ENCODE measurements around the gene CIT.

Gene CIT, protein sequence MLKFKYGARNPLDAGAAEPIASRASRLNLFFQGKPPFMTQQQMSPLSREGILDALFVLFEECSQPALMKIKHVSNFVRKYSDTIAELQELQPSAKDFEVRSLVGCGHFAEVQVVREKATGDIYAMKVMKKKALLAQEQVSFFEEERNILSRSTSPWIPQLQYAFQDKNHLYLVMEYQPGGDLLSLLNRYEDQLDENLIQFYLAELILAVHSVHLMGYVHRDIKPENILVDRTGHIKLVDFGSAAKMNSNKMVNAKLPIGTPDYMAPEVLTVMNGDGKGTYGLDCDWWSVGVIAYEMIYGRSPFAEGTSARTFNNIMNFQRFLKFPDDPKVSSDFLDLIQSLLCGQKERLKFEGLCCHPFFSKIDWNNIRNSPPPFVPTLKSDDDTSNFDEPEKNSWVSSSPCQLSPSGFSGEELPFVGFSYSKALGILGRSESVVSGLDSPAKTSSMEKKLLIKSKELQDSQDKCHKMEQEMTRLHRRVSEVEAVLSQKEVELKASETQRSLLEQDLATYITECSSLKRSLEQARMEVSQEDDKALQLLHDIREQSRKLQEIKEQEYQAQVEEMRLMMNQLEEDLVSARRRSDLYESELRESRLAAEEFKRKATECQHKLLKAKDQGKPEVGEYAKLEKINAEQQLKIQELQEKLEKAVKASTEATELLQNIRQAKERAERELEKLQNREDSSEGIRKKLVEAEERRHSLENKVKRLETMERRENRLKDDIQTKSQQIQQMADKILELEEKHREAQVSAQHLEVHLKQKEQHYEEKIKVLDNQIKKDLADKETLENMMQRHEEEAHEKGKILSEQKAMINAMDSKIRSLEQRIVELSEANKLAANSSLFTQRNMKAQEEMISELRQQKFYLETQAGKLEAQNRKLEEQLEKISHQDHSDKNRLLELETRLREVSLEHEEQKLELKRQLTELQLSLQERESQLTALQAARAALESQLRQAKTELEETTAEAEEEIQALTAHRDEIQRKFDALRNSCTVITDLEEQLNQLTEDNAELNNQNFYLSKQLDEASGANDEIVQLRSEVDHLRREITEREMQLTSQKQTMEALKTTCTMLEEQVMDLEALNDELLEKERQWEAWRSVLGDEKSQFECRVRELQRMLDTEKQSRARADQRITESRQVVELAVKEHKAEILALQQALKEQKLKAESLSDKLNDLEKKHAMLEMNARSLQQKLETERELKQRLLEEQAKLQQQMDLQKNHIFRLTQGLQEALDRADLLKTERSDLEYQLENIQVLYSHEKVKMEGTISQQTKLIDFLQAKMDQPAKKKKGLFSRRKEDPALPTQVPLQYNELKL (N-terminal part only)

DNA sequence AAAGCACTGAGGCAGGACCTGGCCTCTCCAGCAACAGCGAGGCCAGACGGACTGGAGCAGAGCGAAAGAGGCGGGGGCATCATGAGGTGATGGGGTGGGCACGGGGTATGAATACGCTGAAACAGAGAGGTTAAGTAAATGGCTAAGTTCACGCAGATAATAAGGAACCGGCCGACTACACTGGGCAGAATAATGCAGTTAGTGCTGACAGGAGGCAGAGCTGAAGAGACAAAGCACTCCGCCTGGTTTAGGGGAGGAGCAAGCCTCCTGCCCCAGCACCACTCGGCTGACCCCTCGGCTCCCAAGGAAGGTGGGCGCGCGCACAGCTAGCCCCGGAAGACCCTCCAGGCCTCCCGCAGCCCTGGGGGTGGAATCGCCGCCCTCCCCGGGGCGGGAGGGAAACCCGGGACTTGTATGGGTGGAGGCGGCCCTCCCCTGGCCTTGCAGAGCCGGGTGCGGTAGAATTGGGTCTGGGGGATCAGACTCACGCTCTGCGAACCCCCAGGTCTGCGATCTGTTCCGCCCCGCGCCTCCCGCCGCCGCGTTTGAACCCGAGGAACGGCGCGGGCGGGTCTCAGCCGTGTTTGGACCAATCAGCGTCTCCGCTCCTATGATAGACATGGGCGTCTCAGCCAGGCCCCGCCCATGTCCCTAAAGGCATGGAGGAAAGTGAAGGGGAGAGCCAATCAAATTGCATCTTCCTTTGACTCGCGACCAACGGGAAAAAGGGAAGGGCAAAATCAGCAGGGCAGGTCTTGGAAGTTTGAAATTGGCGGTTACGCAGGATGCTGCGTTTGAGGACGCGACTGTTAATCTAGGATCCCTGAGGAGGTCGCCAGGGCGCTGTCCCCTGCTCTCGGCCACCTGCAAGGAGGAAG is at the start of gene CIT:
Gene CIT (minus strand): TSS at position 560 of the 878 bp plus-strand sequence. CDS start 1,152 bp downstream, outside the sequence.
- TF ChIP-seq, protein P1, sequence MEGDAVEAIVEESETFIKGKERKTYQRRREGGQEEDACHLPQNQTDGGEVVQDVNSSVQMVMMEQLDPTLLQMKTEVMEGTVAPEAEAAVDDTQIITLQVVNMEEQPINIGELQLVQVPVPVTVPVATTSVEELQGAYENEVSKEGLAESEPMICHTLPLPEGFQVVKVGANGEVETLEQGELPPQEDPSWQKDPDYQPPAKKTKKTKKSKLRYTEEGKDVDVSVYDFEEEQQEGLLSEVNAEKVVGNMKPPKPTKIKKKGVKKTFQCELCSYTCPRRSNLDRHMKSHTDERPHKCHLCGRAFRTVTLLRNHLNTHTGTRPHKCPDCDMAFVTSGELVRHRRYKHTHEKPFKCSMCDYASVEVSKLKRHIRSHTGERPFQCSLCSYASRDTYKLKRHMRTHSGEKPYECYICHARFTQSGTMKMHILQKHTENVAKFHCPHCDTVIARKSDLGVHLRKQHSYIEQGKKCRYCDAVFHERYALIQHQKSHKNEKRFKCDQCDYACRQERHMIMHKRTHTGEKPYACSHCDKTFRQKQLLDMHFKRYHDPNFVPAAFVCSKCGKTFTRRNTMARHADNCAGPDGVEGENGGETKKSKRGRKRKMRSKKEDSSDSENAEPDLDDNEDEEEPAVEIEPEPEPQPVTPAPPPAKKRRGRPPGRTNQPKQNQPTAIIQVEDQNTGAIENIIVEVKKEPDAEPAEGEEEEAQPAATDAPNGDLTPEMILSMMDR (IDR thresholded peaks at IDR 0.05; ENCODE audit: low read depth, low read length), result no peak
- peak within 1 kb of the TSS; percentile 94 for H3K4me3 ChIP-seq (ENCODE audit: low read depth, low read length)

DNA sequence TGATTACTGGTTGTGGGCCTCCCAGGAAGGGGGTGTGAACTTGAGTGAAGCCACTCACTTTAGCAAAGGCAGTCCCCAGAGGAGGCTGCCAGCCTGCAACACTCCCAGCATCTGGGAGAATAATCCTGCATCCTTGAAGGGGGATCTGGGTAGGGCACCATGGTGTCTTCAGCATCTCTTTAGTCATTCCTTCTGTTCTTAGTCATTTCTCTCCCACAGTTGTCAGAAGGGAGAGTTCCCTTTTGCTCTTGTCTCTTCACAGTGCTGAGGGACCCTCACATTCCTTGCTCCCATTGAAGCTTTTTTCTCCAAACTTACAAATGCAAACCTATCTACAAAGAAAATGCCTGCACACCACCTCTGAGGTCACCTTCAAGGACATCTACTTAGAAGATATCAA is 48.1 kb upstream of the CIT start:
- no peak overlapping the region for H3K4me3 ChIP-seq (ENCODE audit: low read depth, low read length)
- TF ChIP-seq, protein P1 (IDR thresholded peaks at IDR 0.05; ENCODE audit: low read depth, low read length), result no peak

DNA sequence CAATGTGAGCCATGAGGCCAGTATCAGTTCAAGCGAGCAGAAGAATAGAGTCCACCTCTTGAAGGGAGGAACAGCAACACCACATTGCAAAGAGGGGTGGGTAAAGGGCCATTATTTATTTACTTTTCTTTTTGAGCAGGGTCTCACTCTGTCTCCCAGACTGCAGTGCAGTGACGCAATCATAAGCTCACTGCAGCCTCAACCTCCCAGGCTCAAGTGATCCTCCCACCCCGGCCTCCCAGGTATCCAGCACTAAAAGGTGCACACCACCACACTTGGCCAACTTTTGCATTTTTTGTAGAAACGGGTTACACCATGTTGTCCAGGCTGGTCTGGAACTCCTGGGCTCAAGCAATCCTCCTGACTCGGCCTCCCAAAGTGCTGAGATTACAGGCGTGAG is 42.9 kb upstream of the CIT start:
- TF ChIP-seq, protein P1 (IDR thresholded peaks at IDR 0.05; ENCODE audit: low read depth, low read length), result no peak
- H3K4me3 ChIP-seq (ENCODE audit: low read depth, low read length), result no peak overlapping the region

DNA sequence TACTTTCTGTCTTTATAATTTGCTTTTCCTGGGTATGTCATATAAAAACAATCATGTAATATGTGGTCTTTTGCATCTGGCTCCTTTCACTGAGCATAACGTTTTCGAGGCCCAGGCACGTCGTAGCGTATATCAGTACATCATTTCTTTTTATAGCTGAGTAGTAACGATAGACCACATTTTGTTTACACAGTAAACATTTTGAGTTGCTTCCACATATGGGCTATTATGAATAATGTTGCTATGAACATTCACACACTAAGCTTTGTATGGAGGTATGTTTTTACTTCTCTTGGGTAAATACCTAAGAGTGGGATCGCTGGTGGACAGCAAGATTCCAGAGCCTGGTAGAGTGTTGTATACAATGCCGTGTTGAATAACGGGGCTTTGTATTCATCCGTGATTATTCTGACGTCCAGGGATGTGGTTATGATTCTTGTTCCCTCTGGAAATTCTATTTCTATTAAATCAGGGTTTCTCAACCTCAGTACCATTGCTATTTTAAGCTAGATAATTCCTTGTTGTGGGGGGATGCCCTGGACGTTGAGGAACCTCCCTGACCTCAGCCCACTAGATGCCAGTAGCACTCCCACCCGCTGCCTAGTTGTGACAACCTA is 38.9 kb upstream of the CIT start:
- no peak overlapping the region for H3K4me3 ChIP-seq (ENCODE audit: low read depth, low read length)
- TF ChIP-seq, protein P1 (IDR thresholded peaks at IDR 0.05; ENCODE audit: low read depth, low read length), result no peak

DNA sequence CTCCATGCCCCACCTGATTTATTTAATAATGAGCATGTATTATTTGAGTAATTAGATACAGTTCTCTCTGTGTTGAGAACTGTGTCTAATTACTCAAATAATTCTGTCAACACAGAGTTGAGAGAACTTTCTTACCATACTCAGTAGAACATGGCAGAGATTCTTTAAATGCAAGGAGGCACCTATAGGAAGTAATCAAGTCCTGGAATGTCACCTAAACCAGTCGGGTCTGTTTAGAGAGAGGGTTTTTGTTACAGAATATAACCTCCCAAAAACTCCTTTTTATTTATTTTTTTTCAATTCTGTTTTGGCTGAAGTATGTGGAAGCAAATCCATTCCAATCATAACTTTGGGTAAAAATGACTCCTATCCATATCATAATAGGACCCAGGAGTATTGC is 37.5 kb upstream of the CIT start:
- H3K4me3 ChIP-seq (ENCODE audit: low read depth, low read length), result no peak overlapping the region

More for the DNA sequence above, 37.5 kb upstream of the CIT start:
- TF ChIP-seq, protein P1 (IDR thresholded peaks at IDR 0.05; ENCODE audit: low read depth, low read length), result no peak

Measured in WI38 (cell line).